ENCODE data around the gene UST.
A peak's percentile ranks its signal among the peaks of the same experiment; 100 is the strongest.

UST gene

DNA sequence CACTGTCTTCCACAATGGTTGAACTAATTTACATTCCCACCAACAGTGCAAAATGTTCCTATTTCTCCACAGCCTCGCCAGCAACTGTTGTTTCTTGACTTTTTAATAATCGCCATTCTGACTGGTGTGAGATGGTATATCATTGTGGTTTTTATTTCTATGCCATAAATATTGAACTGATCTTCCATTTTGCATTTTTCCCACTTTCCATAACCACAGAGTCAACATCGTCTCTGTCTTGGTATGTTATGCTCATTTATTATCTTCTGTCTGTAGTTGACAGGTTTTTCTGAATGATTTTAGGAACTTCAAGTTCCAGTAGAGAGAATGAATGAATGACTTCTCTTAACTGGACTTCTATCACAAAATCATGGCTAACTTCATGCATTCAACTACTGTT, 259.8 kb downstream of the UST start:
- DNase-seq (ENCODE audit: low spot score), result no peak

DNA sequence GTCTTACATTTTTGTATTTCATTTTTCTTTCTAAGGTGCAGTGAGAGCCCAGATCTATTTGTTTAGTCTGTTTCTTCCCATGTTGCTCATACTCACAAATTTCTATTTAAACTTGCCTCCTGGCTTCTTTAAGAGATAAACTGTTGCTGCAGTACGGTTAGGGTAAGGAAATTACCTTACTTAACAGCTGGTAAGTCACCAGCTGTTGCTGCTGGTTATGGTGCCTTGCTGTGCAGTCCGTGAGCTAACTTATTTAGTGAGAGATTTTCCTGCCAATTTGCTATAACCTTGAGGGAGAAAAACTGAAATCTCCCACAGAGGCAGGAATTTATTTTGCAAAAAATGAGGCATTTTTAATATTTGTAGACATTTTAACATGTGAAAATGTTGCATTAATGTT, 261.0 kb downstream of the UST start:
- DNase-seq (ENCODE audit: low spot score), result no peak

GRCh38 chr6:149008741-149009140, 261.9 kb downstream of the UST start:
- no peak for DNase-seq (ENCODE audit: low spot score)

GRCh38 chr6:149012040-149012545, 265.3 kb downstream of the UST start:
- peak; percentile 71 for DNase-seq (ENCODE audit: low spot score)

DNA sequence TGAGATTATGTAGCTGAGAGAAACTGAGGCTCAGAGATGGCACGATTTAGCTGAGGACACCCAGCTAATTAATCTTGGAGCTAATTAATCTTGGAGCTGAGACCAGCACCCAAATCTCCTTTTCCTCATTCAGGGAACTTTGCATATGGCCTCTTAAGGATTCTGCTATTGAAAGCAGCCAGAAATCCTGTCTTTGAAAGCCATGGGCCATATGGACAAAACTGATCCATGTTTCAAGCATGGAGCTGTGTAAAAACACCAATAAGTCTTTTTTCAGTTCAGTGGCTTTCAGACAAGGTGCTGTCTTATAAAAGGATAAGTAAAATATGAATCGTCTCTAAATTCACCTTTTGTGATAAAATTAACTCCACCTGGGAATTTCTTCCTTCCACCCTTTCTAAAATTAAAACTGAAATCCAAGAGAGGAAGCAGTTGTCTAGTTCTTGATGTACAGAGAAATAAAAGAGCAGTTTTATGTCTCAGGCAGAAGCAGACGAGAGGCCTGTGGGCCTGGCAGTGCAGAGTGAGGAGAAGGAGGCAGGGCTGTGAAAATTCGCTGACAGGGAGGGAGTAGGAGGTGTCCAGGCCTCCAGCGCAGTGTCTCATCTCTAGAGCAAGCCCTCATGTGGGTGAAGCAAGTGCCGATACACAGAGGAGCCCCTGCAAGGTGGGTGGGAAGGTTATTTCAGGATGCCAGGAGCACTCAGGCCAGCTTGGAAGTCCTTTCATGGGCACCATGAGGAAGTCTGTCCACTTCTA, 266.9 kb downstream of the UST start:
- no peak for DNase-seq (ENCODE audit: low spot score)

DNA sequence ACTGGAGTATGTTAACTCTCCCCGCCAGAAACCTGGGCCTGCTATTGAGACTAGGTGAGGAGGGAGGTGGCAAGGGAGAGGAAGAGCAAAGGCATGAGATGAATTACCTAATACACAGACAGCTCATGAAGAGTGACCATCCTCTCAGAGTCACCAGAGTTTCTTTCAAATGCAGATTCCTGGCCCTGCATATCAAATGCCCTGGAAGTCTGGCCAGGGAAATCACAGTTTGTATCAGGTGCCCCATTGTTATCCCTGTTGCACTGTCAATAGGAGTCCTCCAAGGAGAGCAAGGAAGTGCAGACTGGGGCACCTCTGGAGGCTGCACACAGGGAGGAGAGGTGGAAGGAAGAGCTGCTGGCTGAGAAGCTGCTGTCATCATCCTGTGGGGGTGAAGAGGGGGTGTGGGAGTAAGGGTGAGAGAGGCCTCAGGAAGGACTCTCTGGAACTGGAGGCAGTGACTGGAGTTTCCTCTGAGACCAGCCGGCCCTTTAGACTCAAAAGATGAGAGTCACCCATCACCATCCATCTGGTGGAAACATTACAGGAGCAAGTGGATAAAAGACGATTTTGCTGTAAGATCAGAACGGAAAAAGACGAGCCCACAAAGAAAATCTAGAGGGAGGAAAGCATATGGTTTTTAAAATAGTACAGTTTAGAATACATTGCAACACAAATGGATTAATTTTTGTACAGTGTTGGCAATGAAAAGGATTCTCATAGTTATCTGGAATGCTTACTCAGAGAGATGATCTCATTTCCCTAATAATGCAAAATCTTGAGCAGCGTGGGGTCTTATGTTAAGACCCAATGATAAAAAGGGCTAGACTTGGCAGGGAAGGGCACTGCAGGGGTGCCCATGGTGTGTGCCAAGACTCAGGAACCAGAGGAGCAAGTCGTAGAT, 268.1 kb downstream of the UST start:
- no peak for DNase-seq (ENCODE audit: low spot score)

DNA sequence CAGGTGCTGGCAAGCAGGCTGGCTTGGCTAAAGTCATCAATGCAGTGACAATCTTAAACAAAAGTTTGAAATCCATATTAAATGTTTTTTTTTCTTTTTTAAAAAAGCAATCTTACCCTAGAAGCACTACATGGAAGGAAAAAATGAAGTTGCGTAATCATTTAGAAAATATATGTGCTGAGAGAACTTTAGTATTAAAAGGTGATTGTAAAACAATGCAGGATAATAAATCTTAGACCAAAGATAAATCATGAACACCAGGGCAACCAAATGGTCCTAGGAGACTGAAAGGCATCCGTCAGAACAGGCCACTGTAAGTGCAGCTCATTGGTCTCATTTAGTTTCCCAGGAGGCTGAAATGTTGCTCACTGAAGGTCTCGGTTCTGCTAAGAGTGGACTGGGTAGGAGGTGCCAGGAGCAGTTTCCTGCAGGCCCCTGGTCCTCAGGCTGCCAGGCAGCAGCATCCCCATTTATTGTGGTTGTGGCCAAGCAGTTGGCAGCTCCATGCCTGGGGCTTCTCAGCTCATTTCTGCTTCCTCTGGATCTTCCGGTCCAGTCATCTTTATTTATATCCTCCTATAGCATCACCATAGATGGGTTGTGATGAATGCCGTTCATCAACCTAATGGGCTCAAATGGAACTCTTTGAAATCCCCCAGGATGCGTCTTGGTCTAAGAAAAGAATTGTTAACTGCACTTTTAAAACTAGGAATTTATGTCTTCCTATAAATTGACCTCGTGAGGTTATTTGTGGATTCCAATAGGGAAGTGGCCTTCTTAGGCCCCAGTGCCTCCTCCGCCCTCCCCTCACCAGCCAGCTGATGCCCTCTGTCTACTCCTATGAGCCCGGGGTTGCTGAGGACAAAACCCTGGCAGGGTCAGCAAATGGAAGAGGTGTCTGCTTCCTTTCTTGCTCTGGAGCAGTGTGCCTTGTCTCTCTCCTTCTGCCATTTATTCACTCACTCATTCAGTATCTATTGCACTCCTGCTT, 269.0 kb downstream of the UST start:
- no peak for DNase-seq (ENCODE audit: low spot score)

DNA sequence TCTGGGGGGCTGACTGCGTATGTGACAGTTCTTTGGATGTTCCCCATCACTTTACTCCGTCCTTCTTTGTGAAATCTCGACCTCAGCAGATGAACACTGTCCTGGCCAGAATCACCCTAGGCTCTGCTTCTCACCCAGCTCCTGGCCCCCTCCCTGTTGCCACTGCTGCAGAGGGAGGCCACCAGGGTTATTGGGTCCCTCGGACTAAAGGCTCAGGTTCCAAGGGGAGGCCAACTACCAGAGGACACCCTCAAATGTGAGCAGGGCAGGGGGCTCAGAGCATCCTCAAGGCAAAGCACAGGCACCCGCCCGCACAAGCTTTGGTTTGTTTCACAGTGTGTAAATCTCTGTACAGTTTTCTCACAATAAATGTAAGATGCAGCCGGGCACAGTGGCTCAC, 269.9 kb downstream of the UST start:
- no peak for DNase-seq (ENCODE audit: low spot score)

GRCh38 chr6:149020319-149020718, 273.5 kb downstream of the UST start:
- DNase-seq (ENCODE audit: low spot score), result no peak

- no peak for DNase-seq (ENCODE audit: low spot score)
Measured at GRCh38 chr6:149024361-149024760, 277.5 kb downstream of the UST start.

DNA sequence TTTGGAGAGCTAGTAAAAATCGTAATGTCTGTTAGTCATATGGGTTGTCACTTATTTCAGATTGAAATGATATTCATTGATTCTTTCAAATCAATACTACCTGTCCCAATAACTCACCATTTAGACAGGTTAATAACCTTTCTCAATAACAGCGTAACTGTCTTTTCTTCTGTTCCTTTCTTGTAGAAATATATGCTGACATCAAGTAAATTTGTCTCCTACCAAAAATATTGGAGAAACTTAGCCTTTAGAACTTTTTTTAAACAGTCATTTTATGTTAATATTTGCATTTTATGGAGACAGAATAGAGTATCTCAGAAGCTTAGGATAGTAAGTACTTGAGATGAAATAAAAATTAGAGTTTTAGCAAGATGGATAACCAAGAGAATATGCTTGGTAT, 278.2 kb downstream of the UST start:
- no peak for DNase-seq (ENCODE audit: low spot score)

- peak; percentile 65 for DNase-seq (ENCODE audit: low spot score)
Measured at GRCh38 chr6:149026530-149026942, 279.7 kb downstream of the UST start.

- DNase-seq (ENCODE audit: low spot score), result no peak
Measured at GRCh38 chr6:149027484-149027883, 280.7 kb downstream of the UST start.

- peak; percentile 45 for DNase-seq (ENCODE audit: low spot score)
Measured at GRCh38 chr6:149028767-149029405, 282.1 kb downstream of the UST start.

DNA sequence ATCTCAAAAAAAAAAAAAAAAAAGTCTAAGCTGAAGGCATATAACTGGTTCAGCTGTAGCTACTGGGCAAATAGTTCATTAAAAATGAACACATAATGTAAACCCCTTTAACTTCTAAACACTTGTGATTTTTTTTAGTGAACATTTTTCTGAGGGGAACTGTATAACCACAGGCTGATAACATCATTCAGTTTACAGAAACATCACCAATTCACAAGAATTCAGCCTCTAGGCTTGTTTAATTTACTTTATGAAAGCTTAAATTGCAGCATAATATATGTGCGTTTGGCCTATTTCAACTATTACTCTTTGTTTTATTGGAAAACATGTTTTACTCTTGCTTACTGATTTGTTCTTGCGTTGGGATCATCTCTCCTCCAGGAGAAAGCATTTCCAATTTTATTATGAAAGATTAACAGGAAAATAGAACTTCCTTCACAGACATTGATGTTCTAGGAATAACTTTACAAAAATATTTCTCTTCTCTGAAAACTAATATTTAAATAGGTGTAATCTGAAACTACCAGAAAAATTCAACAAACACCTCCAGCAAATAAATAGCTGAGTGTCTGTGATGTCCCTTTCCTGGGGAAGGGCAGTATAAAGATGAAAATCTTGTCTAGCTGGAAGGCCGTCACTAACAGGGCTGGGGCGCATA, 284.5 kb downstream of the UST start:
- no peak for DNase-seq (ENCODE audit: low spot score)

GRCh38 chr6:149031859-149032598, 285.2 kb downstream of the UST start:
- DNase-seq (ENCODE audit: low spot score), result peak; percentile 45

DNA sequence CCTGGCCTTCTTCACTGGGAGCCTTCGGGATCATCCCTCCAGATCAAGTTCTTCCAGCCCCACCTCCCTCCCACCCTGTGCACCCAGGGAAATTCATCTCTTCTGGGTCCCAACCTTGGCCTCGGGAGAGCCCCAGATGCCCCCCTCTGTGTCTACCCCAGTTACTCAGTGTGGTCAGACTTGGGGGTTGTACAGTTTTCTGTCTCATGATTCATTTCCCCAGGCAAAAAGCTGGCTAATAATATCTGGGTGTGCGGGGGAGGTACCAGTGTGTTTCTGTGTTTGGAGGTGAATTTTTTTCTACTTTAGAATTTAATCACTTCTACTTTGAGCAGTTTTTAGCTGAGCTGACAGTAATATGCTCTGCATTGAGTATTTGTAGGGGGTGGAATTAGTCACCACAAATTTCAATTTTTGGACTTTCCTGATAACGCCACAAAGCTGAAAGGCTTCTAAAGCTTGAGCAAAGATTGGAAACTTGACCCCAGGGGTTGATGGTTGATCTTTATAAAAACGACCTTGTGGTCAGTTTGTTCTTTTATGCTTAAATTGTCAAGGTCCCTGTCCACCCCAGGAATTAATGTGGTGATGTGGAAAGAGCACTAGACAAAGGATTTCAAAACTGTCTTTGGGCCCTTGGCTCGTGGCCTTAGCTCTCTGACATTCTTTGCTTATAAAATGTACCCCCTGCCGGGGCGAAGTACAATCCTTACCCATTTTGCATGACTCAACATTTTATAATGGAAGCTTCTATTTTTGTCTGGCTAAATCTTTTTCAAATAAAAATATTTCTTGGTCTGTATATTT, 286.0 kb downstream of the UST start:
- DNase-seq (ENCODE audit: low spot score), result peak; percentile 54

GRCh38 chr6:149033454-149033853, 286.6 kb downstream of the UST start:
- no peak for DNase-seq (ENCODE audit: low spot score)

DNA sequence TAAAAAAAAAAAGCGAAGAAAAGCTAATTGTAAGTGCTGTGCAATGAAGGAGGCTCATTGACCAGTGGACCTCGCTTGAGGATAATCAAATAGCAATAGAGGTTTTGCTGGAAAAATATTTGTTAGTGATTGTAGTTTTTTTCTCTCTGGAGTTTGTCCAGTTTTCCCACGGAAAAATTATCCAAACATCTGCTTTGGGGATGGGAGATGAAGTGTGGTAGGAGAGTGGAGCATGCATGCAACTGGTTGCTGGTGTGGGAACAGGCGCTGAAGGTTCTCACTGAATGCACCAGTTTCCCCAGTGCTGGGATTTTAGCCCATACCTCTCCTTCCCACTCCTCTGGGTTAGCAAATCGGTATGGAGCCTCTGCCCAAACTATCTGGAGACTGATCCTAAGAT, 288.9 kb downstream of the UST start:
- DNase-seq (ENCODE audit: low spot score), result no peak
